ENCODE measurements around the gene NPTN.

- TF ChIP-seq CTCF (optimal IDR thresholded peaks at IDR 0.05 in 1 of 3, IDR thresholded peaks at IDR 0.05 in 1 of 3, conservative IDR thresholded peaks at IDR 0.05 in 1 of 3; ENCODE audit: extremely low read depth in 1 of 3, insufficient read depth in 2 of 3, low read length in 3 of 3), result no peak
- no peak for TF ChIP-seq EZH2 (IDR thresholded peaks at IDR 0.05; ENCODE audit: low read length)
Measured at GRCh38 chr15:73620078-73620477, 13.1 kb downstream of the NPTN start.

Data from keratinocyte (primary cell).